Keratinocyte (primary cell): Measurements from ENCODE around the gene MDN1.

Experiments used
- EZH2 ChIP-seq: IDR thresholded peaks from one replicate; pipeline ENCODE4 v1.6.1; 2012; ENCODE audit warnings: inconsistent platforms, mild to moderate bottlenecking, low read length, moderate library complexity
- TF ChIP-seq, protein P1 (sequence below), 3 experiments: IDR thresholded peaks in 1 of 3; conservative IDR thresholded peaks in 1 of 3; optimal IDR thresholded peaks in 1 of 3; 2 replicates in 2 of 3; 3 replicates in 1 of 3; pipeline versions ENCODE3 to v1.5.1; 2011; ENCODE audit warnings: low read length in 3 of 3, mild to moderate bottlenecking in 3 of 3, moderate library complexity in 2 of 3, control low read depth in 1 of 3, inconsistent platforms in 1 of 3; ENCODE audit not compliant: insufficient read depth in 2 of 3; ENCODE audit errors: extremely low read depth in 1 of 3

DNA sequence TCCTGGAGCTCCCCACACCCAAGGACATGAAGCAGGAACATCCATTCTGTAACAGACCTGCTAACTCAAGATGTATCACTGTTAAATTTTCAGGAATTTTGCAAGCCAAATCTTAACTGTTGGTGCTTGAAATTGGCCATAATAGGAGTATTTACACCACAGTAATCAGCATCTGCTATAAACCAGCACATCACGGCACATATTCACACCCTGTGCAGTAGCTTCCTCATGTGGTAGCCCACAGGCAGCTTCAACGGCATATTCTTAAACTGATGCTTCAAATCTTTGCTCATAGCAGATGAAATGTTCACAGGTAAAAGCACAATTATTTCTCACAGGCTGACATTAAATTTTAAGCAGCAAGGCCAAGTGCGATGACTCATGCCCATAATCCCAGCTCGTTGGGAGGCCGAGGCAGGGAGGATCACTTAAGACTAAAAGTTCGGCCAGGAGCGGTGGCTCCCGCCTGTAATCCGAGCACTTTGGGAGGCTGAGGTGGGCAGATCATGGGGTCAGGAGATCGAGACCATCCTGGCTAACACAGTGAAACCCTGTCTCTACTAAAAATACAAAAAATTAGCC lies 137.5 kb downstream of the MDN1 start:
- TF ChIP-seq, protein P1, sequence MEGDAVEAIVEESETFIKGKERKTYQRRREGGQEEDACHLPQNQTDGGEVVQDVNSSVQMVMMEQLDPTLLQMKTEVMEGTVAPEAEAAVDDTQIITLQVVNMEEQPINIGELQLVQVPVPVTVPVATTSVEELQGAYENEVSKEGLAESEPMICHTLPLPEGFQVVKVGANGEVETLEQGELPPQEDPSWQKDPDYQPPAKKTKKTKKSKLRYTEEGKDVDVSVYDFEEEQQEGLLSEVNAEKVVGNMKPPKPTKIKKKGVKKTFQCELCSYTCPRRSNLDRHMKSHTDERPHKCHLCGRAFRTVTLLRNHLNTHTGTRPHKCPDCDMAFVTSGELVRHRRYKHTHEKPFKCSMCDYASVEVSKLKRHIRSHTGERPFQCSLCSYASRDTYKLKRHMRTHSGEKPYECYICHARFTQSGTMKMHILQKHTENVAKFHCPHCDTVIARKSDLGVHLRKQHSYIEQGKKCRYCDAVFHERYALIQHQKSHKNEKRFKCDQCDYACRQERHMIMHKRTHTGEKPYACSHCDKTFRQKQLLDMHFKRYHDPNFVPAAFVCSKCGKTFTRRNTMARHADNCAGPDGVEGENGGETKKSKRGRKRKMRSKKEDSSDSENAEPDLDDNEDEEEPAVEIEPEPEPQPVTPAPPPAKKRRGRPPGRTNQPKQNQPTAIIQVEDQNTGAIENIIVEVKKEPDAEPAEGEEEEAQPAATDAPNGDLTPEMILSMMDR (optimal IDR thresholded peaks at IDR 0.05 in 1 of 3, IDR thresholded peaks at IDR 0.05 in 1 of 3, conservative IDR thresholded peaks at IDR 0.05 in 1 of 3; ENCODE audit: extremely low read depth in 1 of 3, insufficient read depth in 2 of 3, low read length in 3 of 3) = no peak
- no peak for TF ChIP-seq EZH2
